ENCODE data around the gene THSD4. TPM values are rescaled to one million over a fixed set of nuclear protein-coding genes. Genes with fewer than 3 reads are reported as not detected.

Gene THSD4
- total RNA-seq, 1 experiment from 2014 or later = 36.3 TPM

GRCh38 chr15:71804226-71804625 is 689.0 kb downstream of the THSD4 start:
- BruUV-seq (replicated peaks) = no TSS peak

GRCh38 chr15:71804695-71805470 is 689.6 kb downstream of the THSD4 start:
- ChIA-PET CTCF (interaction anchor here (0.6 to 9.1 kb wide), 7 partner anchors 53 to 943 kb away, joined by 3 to 149 read pairs (median 6); no protein-coding TSS in a partner anchor), POLR2A (interaction anchor here (0.7 kb wide), 1 partner anchor 251 kb away, joined by 3 read pairs; no protein-coding TSS in a partner anchor)
- no TSS peak for BruUV-seq (replicated peaks)

More at GRCh38 chr15:71804226-71804625, 689.0 kb downstream of the THSD4 start:
- Mint-ChIP-seq H3K27ac (ENCODE audit: low read depth, unreplicated experiment) (no peak overlapping the region), H3K4me1 (ENCODE audit: insufficient read depth, unreplicated experiment) (peaks cover 6% of the 10 kb centered on the region), H3K4me3 (ENCODE audit: unreplicated experiment) (no peak overlapping the region), H3K9me3 (ENCODE audit: unreplicated experiment) (no peaks in the 10 kb centered on the region), H3K36me3 (ENCODE audit: insufficient read depth, unreplicated experiment) (no peaks in the 10 kb centered on the region), H3K27me3 (ENCODE audit: insufficient read depth, unreplicated experiment) (no peaks in the 10 kb centered on the region)
- DNase-seq (ENCODE audit: unreplicated experiment) = no peak
- CTCF ChIA-PET = interaction anchor here (1.2 to 9.1 kb wide), 4 partner anchors 52 to 351 kb away, joined by 3 to 149 read pairs (median 28); no protein-coding TSS in a partner anchor
- intact Hi-C loops (cut with micrococcal nuclease) = loop anchor here (5.0 to 10.0 kb wide), 5 partner anchors 152 to 912 kb away; partner anchors contain the start of genes LRRC49, THAP10 and THSD4
- TF ChIP-seq CTCF (IDR thresholded peaks at IDR 0.05; ENCODE audit: unreplicated experiment) = no peak
- POLR2A ChIA-PET = interaction anchor here (0.7 kb wide), 1 partner anchor 250 kb away, joined by 3 read pairs; no protein-coding TSS in a partner anchor

GRCh38 chr15:71806452-71806931 is 691.2 kb downstream of the THSD4 start:
- ChIA-PET POLR2A (no interaction called here), CTCF (interaction anchor here (1.0 to 9.1 kb wide), 2 partner anchors 62 to 350 kb away, joined by 3 to 149 read pairs; no protein-coding TSS in a partner anchor)
- intact Hi-C loops (cut with micrococcal nuclease) = loop anchor here (10.0 kb wide), 1 partner anchor 692 kb away; the partner anchor contains the start of gene THSD4
- Mint-ChIP-seq H3K9me3 (ENCODE audit: unreplicated experiment) (no peaks in the 10 kb centered on the region), H3K4me3 (ENCODE audit: unreplicated experiment) (no peak overlapping the region), H3K27me3 (ENCODE audit: insufficient read depth, unreplicated experiment) (no peaks in the 10 kb centered on the region), H3K36me3 (ENCODE audit: insufficient read depth, unreplicated experiment) (no peaks in the 10 kb centered on the region), H3K27ac (ENCODE audit: low read depth, unreplicated experiment) (no peak overlapping the region), H3K4me1 (ENCODE audit: insufficient read depth, unreplicated experiment) (no peaks in the 10 kb centered on the region)
- no peak for TF ChIP-seq CTCF (IDR thresholded peaks at IDR 0.05; ENCODE audit: unreplicated experiment)
- no TSS peak for BruUV-seq (replicated peaks)
- no peak for DNase-seq (ENCODE audit: unreplicated experiment)

More at GRCh38 chr15:71804695-71805470, 689.6 kb downstream of the THSD4 start:
- Mint-ChIP-seq H3K27me3 (ENCODE audit: insufficient read depth, unreplicated experiment) (no peaks in the 10 kb centered on the region), H3K9me3 (ENCODE audit: unreplicated experiment) (no peaks in the 10 kb centered on the region), H3K36me3 (ENCODE audit: insufficient read depth, unreplicated experiment) (no peaks in the 10 kb centered on the region), H3K4me3 (ENCODE audit: unreplicated experiment) (no peak overlapping the region), H3K4me1 (ENCODE audit: insufficient read depth, unreplicated experiment) (peaks cover 6% of the 10 kb centered on the region), H3K27ac (ENCODE audit: low read depth, unreplicated experiment) (no peak overlapping the region)
- no peak for TF ChIP-seq CTCF (IDR thresholded peaks at IDR 0.05; ENCODE audit: unreplicated experiment)
- no peak for DNase-seq (ENCODE audit: unreplicated experiment)
- intact Hi-C loops (cut with micrococcal nuclease) = loop anchor here (5.0 to 10.0 kb wide), 5 partner anchors 153 to 913 kb away; partner anchors contain the start of genes LRRC49, THAP10 and THSD4

- Mint-ChIP-seq H3K27me3 (ENCODE audit: insufficient read depth, unreplicated experiment) (no peaks in the 10 kb centered on the region), H3K9me3 (ENCODE audit: unreplicated experiment) (no peaks in the 10 kb centered on the region), H3K4me1 (ENCODE audit: insufficient read depth, unreplicated experiment) (no peaks in the 10 kb centered on the region), H3K27ac (ENCODE audit: low read depth, unreplicated experiment) (no peak overlapping the region), H3K36me3 (ENCODE audit: insufficient read depth, unreplicated experiment) (no peaks in the 10 kb centered on the region), H3K4me3 (ENCODE audit: unreplicated experiment) (no peak overlapping the region)
- no peak for DNase-seq (ENCODE audit: unreplicated experiment)
- no TSS peak for BruUV-seq (replicated peaks)
- ChIA-PET CTCF (interaction anchor here (0.5 kb wide), 1 partner anchor 47 kb away, joined by 3 read pairs; no protein-coding TSS in a partner anchor), POLR2A (no interaction called here)
- intact Hi-C loops (cut with micrococcal nuclease) = loop anchor here (10.0 kb wide), 1 partner anchor 692 kb away; the partner anchor contains the start of gene THSD4
- no peak for TF ChIP-seq CTCF (IDR thresholded peaks at IDR 0.05; ENCODE audit: unreplicated experiment)
Observed at GRCh38 chr15:71807125-71807629, 691.9 kb downstream of the THSD4 start.

Measured in MCF 10A (cell line).